Fibroblast of pulmonary artery (primary cell): Measurements from ENCODE around the gene STAT5B.

Source experiments
- DNase-seq: peaks from one replicate; pipeline ENCODE4 v3.0.0-alpha.2; 2010; ENCODE audit warnings: low read depth
- H3K4me3 ChIP-seq: replicated peaks from 2 replicates; pipeline ENCODE4 v1.5.1; 2011; ENCODE audit warnings: low read depth, mild to moderate bottlenecking, control low read depth, low read length, moderate library complexity
- TF ChIP-seq, protein P1 (sequence below): IDR thresholded peaks from 2 replicates; pipeline ENCODE4 v1.5.1; 2011; ENCODE audit warnings: mild to moderate bottlenecking, control low read depth, low read length, inconsistent platforms; ENCODE audit errors: missing control alignments

Gene STAT5B

DNA sequence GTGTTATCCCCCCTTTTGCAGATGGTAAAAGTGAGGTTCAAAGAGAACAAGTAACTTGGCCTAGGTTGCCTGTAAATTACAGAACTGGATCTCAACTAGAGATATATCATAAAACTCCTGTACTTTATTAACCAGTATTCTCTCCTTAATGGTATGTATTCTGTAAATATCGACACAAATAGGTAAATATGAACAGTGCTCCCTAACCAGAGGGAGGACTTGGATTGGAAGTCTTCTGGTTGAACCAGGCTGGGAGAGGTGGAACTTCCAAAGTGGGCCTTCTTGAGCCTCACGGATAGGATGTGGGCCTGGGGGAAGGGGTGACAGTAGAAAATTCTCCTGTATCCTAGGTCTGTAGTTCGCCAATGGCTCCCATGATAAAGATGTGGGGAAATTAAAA lies 19.8 kb upstream of the STAT5B start:
- TF ChIP-seq, protein P1, sequence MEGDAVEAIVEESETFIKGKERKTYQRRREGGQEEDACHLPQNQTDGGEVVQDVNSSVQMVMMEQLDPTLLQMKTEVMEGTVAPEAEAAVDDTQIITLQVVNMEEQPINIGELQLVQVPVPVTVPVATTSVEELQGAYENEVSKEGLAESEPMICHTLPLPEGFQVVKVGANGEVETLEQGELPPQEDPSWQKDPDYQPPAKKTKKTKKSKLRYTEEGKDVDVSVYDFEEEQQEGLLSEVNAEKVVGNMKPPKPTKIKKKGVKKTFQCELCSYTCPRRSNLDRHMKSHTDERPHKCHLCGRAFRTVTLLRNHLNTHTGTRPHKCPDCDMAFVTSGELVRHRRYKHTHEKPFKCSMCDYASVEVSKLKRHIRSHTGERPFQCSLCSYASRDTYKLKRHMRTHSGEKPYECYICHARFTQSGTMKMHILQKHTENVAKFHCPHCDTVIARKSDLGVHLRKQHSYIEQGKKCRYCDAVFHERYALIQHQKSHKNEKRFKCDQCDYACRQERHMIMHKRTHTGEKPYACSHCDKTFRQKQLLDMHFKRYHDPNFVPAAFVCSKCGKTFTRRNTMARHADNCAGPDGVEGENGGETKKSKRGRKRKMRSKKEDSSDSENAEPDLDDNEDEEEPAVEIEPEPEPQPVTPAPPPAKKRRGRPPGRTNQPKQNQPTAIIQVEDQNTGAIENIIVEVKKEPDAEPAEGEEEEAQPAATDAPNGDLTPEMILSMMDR = no peak
- no peak for DNase-seq

DNA sequence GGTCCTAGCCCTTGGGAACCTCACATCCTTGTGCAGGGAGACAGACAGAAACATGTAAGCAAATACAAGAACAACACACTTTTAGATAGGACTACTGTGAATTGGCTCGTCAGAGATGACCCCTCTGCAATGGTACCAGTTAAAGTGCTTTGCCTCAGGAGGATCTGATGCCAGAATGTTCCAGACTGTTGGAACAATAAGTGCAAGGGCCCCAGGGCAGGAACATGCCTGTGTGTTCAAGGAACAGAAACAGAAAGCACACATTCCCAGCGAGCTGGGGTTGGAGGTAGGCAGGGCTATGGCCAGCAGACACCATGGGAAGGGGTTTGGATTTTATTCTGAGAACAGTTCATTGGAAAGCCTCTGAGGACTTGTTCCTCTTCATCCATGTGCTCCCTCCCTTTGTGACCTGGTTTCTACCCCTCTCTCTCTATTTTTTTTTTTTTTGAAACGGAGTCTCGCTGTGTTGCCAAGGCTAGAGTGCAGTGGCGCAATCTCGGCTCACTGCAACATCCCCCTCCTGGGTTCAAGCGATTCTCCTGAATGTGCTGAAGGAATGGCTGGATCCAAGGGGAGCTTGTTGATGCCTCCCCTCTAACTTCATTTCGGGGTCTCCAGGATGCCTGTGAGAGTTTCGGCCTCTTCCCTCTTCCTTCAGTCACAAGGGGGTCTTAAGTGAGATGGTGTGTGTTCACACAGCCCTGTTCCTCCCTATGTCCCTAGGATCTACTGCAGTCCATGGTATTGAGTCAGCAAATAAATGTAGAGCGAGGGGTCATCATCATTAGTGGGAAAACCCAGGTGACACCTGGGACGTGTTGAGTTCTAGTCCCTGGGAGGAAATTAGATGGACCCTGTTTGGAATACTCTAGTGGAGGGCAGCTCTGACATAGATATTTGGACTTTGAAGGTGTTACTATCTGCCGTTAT lies 18.5 kb upstream of the STAT5B start:
- TF ChIP-seq, protein P1 = no peak
- DNase-seq = no peak
- no peak overlapping the region for H3K4me3 ChIP-seq

More for the DNA sequence above, 19.8 kb upstream of the STAT5B start:
- no peak overlapping the region for H3K4me3 ChIP-seq

DNA sequence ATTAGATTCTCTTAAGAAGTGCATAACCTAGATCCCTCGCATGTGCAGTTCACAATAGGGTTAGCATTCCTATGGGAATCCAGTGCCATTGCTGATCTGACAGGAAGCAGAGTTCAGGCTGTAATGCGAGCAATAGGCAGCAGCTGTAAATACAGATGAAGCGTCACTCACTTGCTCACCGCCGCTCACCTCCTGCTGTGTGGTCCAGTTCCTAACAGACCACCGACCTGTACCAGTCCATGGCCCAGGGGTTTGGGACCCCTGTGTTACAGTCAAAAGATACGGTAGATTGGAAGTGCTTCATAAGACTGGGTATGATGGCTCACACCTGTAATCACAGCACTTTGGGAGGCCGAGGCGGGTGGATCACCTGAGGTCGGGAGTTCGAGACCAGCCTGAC lies 14.9 kb upstream of the STAT5B start:
- DNase-seq = no peak
- TF ChIP-seq, protein P1 = no peak
- H3K4me3 ChIP-seq = no peak overlapping the region

DNA sequence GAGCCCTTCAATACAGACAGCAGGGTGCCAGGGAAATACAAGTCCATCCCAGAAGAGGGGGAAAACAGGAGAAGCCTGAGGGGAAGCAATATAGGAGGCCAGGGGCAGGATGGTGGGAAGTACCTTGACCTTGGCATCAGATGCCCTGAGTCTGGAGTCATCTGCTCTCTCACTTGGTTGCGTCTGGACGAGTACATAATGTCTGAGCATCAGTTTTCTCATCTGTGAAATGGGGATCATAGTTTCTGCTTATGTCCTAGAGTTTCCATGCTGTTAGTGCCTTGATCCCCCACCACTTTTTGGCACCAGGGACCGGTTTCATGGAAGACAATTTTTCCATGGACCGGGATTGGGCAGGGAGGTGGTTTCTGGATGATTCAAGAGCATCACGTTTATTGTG lies 14.4 kb upstream of the STAT5B start:
- TF ChIP-seq, protein P1 = no peak
- DNase-seq = no peak
- no peak overlapping the region for H3K4me3 ChIP-seq

DNA sequence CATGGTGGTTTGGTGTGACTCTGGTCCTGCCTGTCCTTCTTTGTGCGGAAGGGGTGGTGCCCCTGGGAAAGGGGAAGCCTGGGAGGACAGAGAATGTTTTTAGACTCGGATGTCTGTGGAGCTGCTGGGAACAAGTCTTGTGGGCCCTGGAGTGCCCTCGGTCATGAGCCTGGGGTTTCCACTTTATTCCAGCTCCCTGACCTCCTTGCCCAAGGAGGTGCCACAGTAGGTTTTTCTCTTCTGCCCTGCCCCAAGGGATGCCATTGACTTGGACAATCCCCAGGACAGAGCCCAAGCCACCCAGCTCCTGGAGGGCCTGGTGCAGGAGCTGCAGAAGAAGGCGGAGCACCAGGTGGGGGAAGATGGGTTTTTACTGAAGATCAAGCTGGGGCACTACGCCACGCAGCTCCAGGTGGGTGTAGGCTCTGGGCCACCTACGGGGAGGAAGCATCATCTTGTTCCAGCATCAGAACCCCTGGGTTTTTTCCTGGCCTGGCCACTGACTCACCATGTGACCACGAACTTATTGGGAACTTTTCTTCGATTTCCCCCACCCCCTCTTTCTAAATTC lies 13.5 kb upstream of the STAT5B start:
- H3K4me3 ChIP-seq = no peak overlapping the region
- DNase-seq = no peak
- TF ChIP-seq, protein P1 = no peak

DNA sequence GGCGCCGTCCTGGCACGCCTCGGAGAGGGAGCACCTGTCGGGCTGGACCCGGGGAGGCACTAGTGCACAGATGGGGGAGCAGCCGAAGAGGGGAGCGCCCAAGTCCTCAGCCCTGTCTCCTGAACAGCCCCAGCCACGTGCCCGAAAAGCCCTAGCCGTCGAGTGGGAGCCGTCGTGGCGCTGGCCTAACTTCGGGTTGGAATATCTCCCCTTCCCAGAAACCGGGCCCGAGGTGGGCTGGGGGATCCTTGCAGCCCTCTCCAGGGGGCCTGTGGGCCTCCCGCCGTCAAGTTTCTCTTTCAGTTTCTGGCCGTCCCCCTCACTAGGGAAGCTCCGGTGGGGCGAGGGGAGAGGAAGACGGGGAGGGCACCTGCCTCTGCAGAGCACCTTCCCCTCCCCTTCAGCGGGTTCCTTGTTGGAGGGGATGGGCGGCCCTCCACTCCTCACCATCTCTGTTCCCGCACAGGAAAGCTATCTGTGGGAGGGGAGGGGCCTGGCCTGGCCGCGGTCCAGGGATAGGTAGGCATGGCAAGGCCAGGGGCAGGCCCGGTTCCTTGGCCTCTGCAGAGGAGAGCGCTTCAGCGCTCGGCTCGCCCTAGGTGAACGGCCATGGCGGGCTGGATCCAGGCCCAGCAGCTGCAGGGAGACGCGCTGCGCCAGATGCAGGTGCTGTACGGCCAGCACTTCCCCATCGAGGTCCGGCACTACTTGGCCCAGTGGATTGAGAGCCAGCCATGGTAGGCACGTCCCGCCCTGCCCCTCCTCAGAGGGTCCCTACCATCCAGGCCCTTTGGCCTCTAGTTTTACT lies 12.8 kb upstream of the STAT5B start:
- H3K4me3 ChIP-seq = peak overlapping the region; percentile 52
- TF ChIP-seq, protein P1 = no peak
- no peak for DNase-seq
